Ovary (tissue), 9 donors: ENCODE measurements around the gene ZNF681. TPM values are rescaled to one million over a fixed set of nuclear protein-coding genes. Genes with fewer than 3 reads are reported as not detected.
"Not testable (repeated sequence)": the region's sequence is repeated elsewhere in the genome, so short reads cannot be mapped to it uniquely, and the experiment has no call there.

Experiments used
- DNase-seq, 5 donors: peaks; one replicate each; pipeline ENCODE4 v3.0.0-alpha.2; 2019 to 2020
- H3K27ac ChIP-seq, 2 donors: fragments of 200-600 bp; one replicate each; pipeline versions ENCODE4 v1.5.1 to v1.8.0; 2019 to 2022
- H3K27me3 ChIP-seq: fragments of 200-600 bp; one replicate; pipeline ENCODE4 v1.8.0; 2022
- H3K36me3 ChIP-seq: fragments of 200-600 bp; sonication (generic); one replicate; pipeline ENCODE4 v1.5.1; 2019
- H3K4me1 ChIP-seq: one replicate; pipeline ENCODE4 v1.8.1; 2013; ENCODE audit warnings: mild to moderate bottlenecking, moderate library complexity; ENCODE audit not compliant: insufficient read depth
- H3K4me3 ChIP-seq: fragments of 200-600 bp; sonication (generic); one replicate; pipeline ENCODE4 v1.5.1; 2017
- H3K9me3 ChIP-seq, 2 donors: fragments of 200-600 bp in 1 of 2; sonication (generic) in 1 of 2; one replicate each; pipeline versions ENCODE4 v1.5.1 to v1.8.1; 2013 to 2019; ENCODE audit warnings: mild to moderate bottlenecking in 1 of 2, moderate library complexity in 1 of 2
- EP300 ChIP-seq: sonication (generic); formaldehyde crosslinking; IDR thresholded peaks from one replicate; pipeline ENCODE4 v1.6.1; 2017; ENCODE audit warnings: antibody characterized with exemption
- POLR2A ChIP-seq: fragments of 450-650 bp; IDR thresholded peaks from one replicate; pipeline ENCODE4 v1.6.1; 2017; ENCODE audit warnings: antibody characterized with exemption, mild to moderate bottlenecking, moderate library complexity
- WGBS, 3 donors: extraction: QIAGEN DNeasy Blood & Tissue Kit in 1 of 3; methylation state at CpG; one replicate each; pipeline versions ENCODE4 v1.1.5 to v1.1.7; 2013 to 2017; 5-methylcytosine and 5-hydroxymethylcytosine counted together
- intact Hi-C, 4 donors: fragments of 100-400 bp; cut with DNase I; formaldehyde crosslinking; loops; one replicate each; pipeline versions ENCODE4 v1.11.0 to v1.15.1; 2022 to 2023
- polyA plus RNA-seq, 2 donors: library from polyadenylated mRNA; stranded (reverse); fragments of 200-250 nt in 1 of 2; fragments of 350-450 nt in 1 of 2; fragmentation: Illumina TruSeq in 1 of 2; extraction: RNeasy Lipid Tissue Mini Kit (QIAGEN cat#74804) in 1 of 2; gene quantifications; one replicate each; pipeline ENCODE4 v1.2.3, GENCODE V29; 2013 to 2014
- total RNA-seq, 7 donors: library from RNA; depleted of rRNA in 2 of 7; stranded (reverse); fragments of >200 nt in 2 of 7; fragmentation: NEBNext Ultra II Directional in 3 of 7; extraction: Animal tissue kit (Norgen Biotek cat#: 25700) in 3 of 7; gene quantifications; one replicate each; pipeline versions ENCODE4 v1.1.0 to v1.2.4, GENCODE V29; 2016 to 2023
- TF ChIP-seq, protein P1 (sequence below), 3 donors: fragments of 450-650 bp in 2 of 3; fragments of 200-600 bp in 1 of 3; IDR thresholded peaks; one replicate each; pipeline versions ENCODE4 v1.5.1 to v1.8.0; 2016 to 2022; ENCODE audit warnings: antibody characterized with exemption in 3 of 3, mild to moderate bottlenecking in 1 of 3
- donor health status: DM: no; HTN: no; CAD: no; lungs with moderate emphysema.
- donor health status: DM: no; HTN: no; CAD: no.
- donor health status: Bipolar disorder and iron deficiency.
- donor health status: DM: yes; HTN: yes; CAD: no.
- donor health status: DM: no; HTN: no; CAD: no.
- donor health status: DM: yes; HTN: yes; CAD: no.

The ZNF681 gene
- total and polyA plus RNA-seq, 9 donors = 1.5 to 4.0 (median 2.5) TPM

DNA sequence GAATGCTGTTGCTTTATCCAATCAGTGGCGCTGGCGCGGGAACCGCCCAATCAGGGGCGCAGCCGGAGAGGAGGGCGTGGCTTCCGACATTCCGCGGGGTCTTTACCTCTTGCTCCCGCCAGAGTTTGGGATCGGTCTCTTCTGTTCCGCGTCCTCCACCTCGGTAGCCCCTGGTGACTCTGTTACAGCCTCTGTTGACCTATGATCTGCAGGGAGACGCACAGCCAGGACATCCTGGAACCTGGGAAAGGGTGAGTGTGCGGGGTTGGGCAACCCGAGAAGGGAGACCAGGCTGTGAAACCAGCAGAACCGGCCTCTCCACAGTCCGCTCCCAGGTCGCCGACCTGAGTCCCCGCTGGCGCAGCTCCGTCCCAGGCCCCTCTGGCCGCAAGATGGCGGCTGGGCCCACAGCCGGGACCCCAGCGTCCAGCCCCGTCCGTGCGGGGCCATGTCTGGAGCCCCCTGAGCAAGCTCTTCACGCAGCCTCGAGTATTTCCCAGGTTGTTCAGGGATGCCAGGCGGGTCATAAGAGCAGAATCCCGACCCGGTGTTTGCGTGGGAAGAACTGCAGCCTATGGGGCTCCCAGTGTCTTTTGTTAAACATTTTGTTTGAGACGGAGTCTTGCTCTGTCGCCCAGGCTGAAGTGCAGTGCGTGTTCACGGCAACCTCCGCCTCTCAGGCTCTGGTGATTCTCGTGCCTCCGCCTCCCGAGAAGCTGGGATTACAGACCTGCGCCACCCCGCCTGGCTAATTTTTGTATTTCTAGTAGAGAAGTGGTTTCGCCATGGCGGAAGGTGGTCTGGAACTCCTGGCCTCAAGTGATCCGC lies 4.4 kb upstream of the ZNF681 start:
- no peak overlapping the region for H3K27ac ChIP-seq
- peak overlapping the region; percentile 61 for H3K4me3 ChIP-seq
- intact Hi-C loops = no loop called here
- H3K36me3 ChIP-seq = no peaks in the 10 kb centered on the region
- peak; percentile 70 to 86 (median 79) for DNase-seq
- TF ChIP-seq EP300 = no peak
- TF ChIP-seq, protein P1, sequence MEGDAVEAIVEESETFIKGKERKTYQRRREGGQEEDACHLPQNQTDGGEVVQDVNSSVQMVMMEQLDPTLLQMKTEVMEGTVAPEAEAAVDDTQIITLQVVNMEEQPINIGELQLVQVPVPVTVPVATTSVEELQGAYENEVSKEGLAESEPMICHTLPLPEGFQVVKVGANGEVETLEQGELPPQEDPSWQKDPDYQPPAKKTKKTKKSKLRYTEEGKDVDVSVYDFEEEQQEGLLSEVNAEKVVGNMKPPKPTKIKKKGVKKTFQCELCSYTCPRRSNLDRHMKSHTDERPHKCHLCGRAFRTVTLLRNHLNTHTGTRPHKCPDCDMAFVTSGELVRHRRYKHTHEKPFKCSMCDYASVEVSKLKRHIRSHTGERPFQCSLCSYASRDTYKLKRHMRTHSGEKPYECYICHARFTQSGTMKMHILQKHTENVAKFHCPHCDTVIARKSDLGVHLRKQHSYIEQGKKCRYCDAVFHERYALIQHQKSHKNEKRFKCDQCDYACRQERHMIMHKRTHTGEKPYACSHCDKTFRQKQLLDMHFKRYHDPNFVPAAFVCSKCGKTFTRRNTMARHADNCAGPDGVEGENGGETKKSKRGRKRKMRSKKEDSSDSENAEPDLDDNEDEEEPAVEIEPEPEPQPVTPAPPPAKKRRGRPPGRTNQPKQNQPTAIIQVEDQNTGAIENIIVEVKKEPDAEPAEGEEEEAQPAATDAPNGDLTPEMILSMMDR (IDR thresholded peaks at IDR 0.05) = no peak
- TF ChIP-seq POLR2A = no peak
- H3K4me1 ChIP-seq = peaks cover 1% of the 10 kb centered on the region
- no peaks in the 10 kb centered on the region for H3K9me3 ChIP-seq
- H3K27me3 ChIP-seq = no peaks in the 10 kb centered on the region
- 2 to 4% (median 2%) methylated on average over 51 of the region's 51 CpGs for WGBS, 3 donors

- H3K27me3 ChIP-seq = no peaks in the 10 kb centered on the region
- TF ChIP-seq EP300 (no peak), POLR2A (no peak)
- TF ChIP-seq, protein P1 (IDR thresholded peaks at IDR 0.05) = no peak
- H3K4me1 ChIP-seq = peaks cover 1% of the 10 kb centered on the region
- H3K27ac ChIP-seq = no peak overlapping the region
- H3K9me3 ChIP-seq = no peaks in the 10 kb centered on the region
- intact Hi-C loops = no loop called here
- WGBS, 3 donors = 16 to 21% (median 20%) methylated on average over 9 of the region's 9 CpGs
- DNase-seq = no peak
- H3K36me3 ChIP-seq = no peaks in the 10 kb centered on the region
- peak overlapping the region; percentile 61 for H3K4me3 ChIP-seq
Measured at GRCh38 chr19:23762548-23762883, 3.8 kb upstream of the ZNF681 start.

GRCh38 chr19:23760326-23760725 lies 1.6 kb upstream of the ZNF681 start:
- H3K27ac ChIP-seq, DNase-seq, H3K9me3 ChIP-seq, H3K4me1 ChIP-seq, H3K4me3 ChIP-seq, H3K27me3 ChIP-seq, intact Hi-C loops, H3K36me3 ChIP-seq: not testable (repeated sequence)
- 56 to 74% (median 69%) methylated on average over 2 of the region's 2 CpGs for WGBS, 3 donors

DNA sequence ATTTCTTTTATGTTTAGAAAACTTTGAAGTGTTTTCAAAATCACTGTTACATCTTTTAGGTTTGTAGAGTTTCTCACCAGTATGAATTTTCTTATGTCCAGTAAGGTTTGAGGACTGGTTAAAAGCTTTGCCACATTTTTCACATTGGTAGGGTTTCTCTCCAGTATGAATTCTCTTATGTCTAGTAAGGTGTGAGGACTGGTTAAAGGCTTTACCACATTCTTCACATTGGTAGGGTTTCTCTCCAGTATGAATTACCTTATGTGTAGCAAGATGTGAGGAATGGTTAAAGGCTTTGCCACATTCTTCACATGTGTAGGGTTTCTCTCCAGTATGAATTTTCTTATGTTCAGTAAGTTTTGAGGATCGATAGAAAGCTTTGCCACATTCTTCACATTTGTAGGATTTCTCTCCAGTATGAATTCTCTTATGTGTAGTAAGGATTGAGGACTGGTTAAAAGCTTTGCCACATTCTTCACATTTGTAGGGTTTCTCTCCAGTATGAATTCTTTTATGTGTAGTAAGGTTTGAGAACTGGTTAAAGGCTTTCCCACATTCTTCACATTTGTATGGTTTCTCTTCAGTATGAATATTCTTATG lies 15.0 kb downstream of the ZNF681 start:
- H3K27me3 ChIP-seq, H3K4me1 ChIP-seq, H3K4me3 ChIP-seq, H3K27ac ChIP-seq, H3K9me3 ChIP-seq, DNase-seq, H3K36me3 ChIP-seq, intact Hi-C loops: not testable (repeated sequence)
- 90 to 100% (median 99%) methylated on average over 1 of the region's 1 CpG for WGBS, 3 donors

GRCh38 chr19:23730729-23731465 lies 27.8 kb downstream of the ZNF681 start:
- intact Hi-C loops, H3K27me3 ChIP-seq, H3K4me3 ChIP-seq, DNase-seq, H3K27ac ChIP-seq, H3K4me1 ChIP-seq, H3K9me3 ChIP-seq, H3K36me3 ChIP-seq: not testable (repeated sequence)
- 79 to 85% (median 81%) methylated on average over 6 of the region's 6 CpGs for WGBS, 3 donors

DNA sequence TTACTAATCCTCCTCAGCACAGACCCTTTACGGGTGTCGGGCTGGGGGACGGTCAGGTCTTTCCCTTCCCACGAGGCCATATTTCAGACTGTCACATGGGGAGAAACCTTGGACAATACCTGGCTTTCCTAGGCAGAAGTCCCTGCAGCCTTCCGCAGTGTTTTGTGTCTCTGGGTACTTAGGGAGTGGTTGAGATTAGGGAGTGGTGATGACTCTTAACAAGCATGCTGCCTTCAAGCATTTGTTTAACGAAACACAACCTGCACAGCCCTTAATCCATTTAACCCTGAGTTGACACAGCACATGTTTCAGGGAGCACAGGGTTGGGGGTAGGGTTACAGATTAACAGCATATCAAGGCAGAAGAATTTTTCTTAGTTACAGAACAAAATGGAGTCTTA lies 34.5 kb downstream of the ZNF681 start:
- H3K4me3 ChIP-seq, intact Hi-C loops, H3K27me3 ChIP-seq, H3K4me1 ChIP-seq, H3K27ac ChIP-seq, H3K9me3 ChIP-seq, DNase-seq, H3K36me3 ChIP-seq: not testable (repeated sequence)
- 5 to 12% (median 8%) methylated on average over 3 to 6 of the region's 6 CpGs for WGBS, 3 donors
